GM12874 (cell line): Measurements from ENCODE around the gene TUBGCP3.

Source experiments
- CTCF ChIP-seq: IDR thresholded peaks from 2 replicates; pipeline ENCODE4 v1.5.1; 2011; ENCODE audit warnings: low read depth, mild to moderate bottlenecking, control low read depth, low read length, moderate library complexity; ENCODE audit not compliant: insufficient read depth

TUBGCP3 gene

DNA sequence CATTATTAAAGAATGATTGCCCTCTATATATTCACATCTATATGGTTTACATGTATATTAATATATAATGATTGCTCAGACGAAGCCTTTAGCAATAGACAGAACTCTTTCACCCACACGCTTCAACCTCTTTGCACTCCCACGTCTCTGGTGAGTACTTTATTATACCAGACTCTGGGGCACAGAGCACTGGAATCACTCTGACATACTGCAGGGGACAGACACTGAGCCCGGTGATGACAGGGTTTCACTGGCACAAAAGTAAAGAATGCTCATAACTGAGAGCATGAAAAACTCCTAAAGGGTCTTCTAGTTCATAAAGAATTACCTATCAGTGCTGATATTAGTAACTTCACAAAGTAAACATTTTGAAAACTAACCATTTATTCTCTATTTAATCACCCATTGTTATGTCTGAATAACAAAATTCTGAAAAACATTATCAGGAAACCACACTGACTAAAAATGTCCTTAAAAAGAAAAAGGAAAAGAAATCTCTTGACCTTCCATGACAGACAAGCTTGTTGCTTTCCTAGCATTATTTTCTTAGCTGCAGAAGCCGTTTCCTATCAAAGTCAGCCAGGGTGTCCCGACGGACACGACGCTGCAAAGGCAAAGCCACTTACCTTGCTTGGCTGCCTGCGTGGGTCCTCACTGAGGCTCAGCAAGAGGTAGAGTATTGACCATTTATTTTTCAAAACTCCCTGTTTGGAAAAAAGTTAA is 29.1 kb downstream of the TUBGCP3 start:
- TF ChIP-seq CTCF, result no peak

DNA sequence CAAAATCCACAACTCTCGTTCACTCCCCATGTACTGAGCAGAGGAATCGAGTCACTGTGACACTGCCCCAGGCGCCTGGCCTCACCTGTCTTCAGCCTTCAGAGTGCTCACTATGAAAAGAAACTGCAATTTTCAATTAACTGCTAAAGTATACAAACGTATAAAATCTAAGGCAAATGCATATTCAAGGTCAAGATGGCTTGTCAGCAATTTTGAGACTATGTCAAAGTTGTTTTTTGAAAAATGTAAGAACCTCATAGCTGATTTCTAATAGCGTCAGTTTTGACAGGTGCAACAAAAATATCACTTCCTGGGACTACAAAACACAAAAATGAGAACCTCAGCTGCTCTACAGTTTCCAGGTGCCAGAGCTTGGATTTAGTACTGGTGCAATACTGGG is 31.4 kb downstream of the TUBGCP3 start:
- no peak for TF ChIP-seq CTCF

- no peak for TF ChIP-seq CTCF
Measured at GRCh38 chr13:112554214-112554850, 33.6 kb downstream of the TUBGCP3 start.

GRCh38 chr13:112545856-112546255 is 42.1 kb downstream of the TUBGCP3 start:
- TF ChIP-seq CTCF, result no peak

GRCh38 chr13:112532837-112533745 is 54.9 kb downstream of the TUBGCP3 start:
- no peak for TF ChIP-seq CTCF

GRCh38 chr13:112531263-112531794 is 56.6 kb downstream of the TUBGCP3 start:
- no peak for TF ChIP-seq CTCF

- TF ChIP-seq CTCF, result no peak
Measured at GRCh38 chr13:112530861-112531260, 57.1 kb downstream of the TUBGCP3 start.
